GM19372 (cell line): ENCODE measurements around the gene ZNF521.

Experiments
- ATAC-seq: cut with Tn5 transposase; IDR thresholded peaks from one replicate; pipeline ENCODE4 v1.9.1; 2021; ENCODE audit warnings: mild to moderate bottlenecking, low read depth, moderate library complexity; ENCODE audit not compliant: unreplicated experiment

ZNF521 gene

DNA sequence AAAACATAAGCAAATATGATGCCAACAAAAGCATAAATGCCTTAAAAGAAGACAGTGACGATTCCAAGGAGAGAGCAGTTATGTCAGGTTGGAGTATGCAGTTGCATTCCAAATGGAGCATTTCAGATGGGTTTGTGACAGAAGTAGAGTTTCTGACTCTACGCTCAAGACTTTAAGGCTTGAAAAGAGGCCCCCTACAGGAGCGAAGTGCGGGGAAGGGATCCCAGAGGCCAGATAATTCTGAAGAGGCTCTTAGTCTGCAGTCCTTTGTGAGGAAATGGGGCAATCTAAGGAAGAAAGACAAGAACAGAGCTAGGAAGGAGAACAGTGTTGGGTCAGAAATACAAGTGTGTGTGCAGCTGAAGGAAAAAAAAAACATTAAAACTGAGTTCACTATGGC lies 95.5 kb downstream of the ZNF521 start:
- ATAC-seq: no peak

DNA sequence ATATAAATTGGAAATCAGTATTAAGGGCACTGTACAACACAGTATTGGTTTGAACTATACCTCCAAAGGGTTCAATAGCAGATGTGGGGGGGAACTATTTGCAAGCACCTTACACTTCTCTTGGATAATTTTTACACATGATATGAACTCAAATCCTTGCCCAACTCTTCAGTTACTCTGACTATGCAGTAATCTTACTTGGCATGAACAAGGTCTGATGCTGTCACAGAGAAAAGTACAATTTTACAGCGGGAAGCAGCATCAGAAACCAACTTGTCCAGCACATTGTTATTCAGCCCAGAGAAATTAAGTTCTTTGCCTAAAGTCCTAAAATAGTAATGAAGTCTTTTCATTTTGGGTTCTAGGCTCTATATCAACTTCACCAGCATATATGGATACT lies 98.2 kb downstream of the ZNF521 start:
- ATAC-seq: no peak

DNA sequence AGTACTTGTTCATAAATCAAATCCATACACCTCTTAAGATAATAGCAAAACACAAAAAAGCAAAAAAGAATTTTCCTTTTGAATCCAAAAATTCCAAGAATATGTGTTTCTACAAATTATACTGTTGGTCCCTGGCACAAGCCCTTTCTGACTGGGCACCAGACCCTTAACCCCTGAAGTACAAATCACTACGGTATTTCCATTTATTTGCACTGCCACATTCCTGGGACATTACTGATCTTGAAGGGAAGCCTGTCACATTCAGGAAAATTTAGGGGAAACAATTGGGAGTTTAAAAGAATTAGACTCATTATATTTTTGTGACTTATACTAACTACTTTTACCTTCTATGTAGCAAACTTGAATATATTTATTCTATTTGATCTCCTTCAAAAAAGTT lies 98.8 kb downstream of the ZNF521 start:
- no peak for ATAC-seq

DNA sequence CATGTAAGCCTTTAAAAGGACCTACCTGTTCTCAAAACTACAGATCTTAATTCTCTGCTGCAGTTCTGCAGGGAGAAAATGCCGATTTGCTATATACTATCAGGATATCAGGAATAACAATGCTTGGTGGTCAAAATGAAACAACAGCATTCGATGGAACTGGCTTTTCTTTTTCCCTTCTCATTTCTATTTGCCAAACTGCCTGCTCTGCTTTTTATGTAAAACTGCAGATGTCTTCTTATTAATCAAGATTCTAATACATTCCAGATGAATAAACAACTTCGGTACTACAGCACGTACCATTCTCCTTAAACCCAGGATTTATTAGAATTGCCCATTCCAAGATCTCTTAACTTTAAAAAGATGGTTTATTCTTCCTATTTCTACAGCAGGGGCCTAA lies 100.9 kb downstream of the ZNF521 start:
- ATAC-seq: no peak

DNA sequence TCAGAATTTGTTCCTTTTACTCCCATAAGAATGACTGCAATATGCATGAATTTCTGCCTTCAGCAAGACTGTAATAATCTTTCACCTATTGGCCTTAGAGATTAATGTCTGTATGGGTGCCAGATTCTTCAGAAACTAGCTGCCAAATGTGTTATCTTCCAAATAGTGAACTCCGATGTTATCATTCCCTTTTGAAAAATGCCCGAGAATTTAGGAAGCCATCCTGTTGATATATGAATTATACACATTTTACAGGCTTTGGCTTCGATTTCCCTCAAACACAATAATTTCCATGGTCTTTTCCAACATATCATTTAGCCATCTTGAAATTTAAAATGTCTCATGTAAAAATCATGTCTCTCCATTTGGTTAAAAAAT lies 101.5 kb downstream of the ZNF521 start:
- no peak for ATAC-seq

DNA sequence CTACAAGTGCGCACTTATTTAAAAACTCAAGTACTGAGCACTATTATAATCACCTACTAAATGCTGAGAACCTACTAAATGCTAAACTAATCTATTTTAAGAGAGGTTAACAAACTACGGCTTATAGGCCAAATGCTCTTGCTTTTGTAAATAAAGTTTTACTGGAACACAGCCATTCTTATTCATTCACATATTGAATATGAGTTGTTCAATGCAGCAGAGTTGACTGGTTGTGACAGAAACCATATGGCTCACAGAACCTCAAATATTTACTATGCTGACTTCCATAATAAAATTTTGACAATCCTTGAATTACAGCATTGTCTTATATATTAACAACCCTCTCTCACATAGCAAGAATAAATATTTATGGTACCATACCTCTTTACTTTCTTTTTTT lies 103.2 kb downstream of the ZNF521 start:
- no peak for ATAC-seq

DNA sequence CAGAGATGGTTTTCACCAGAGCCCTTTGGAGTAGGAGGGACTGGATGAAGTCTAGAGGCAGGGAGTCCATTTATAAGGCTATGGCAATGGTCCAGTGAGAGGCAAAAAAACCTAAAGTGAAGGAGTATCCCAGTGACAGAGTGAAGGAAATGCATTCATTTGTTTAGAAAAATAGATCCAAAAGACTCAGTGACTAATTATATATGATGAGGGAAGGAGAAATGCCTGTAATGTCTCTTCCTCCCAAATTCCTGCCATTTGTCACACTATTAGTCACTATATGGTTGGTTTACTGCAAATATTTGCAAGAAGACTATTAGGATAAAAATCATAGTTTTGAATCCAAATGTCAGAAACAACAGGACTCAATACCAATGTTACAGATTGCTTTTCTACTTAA lies 104.2 kb downstream of the ZNF521 start:
- no peak for ATAC-seq

DNA sequence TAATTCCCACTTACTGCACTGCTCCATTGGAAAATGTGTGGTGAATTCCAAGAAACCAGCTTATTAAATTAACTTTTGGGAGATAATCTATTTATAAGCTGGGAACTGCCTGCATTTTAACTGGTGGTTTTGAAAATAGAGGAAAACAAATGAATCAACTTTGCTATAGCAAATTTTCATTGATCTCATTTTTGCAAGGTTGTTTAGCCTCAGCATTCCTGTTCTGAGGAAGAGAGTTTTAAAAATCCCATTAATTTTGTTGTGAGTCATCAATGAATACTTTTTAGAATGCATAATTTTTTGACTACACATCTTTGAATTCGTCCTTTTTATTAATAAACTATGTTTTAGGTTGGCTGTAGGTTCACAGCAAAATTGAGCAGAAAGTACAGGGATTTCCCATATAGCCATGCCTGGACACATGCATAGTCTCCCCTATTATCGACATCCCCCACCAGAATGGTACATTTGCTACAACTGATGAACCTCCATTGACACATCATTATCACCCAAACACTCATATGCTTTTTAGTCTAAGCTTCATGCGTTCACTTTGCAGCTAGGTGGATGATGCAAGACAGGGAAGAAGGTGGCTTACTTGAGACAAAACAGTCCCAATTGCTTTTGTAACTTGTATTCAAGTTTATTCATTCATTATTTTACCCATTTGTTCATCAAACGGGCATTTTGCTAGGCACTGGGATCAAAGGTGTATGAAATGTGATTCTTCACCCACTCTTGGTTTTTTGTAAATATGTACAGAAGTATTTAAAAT lies 106.9 kb downstream of the ZNF521 start:
- ATAC-seq: no peak

DNA sequence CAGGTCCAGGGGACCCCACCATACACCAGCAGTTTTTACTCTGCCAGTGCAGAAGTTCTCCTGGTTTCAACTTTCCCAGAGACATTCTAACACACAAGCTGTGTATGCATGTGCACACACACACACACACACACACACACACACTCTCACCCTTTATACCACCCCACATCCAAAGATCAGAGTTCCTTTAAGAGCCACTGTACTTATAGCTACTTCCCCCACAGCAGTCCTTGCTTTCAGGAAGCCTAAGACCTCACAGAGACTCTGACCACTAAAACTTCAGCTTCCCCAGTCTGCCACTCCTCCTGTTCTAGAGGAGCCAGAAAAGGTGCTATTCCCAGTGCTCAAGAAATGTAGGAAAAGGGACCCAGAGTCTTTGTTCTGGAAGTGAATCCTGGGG lies 107.8 kb downstream of the ZNF521 start:
- ATAC-seq: no peak

DNA sequence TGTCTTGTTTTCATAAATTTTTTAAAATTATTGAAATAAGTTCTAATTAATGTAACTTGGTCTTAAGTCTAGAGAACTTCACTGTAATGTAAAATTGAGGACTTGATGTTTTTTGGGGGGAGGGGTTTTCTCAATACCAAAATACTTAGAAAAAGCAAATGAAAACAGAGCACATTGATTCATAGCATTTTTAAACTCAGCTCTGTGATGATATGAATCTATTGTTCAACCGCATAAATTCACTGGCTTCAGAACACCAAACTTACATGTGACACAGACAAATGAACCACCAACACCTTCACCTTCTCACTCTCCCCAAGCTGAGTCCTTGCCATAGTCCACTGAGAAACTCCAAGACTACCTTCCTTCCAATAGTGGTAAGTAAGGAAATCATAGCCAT lies 108.2 kb downstream of the ZNF521 start:
- no peak for ATAC-seq

DNA sequence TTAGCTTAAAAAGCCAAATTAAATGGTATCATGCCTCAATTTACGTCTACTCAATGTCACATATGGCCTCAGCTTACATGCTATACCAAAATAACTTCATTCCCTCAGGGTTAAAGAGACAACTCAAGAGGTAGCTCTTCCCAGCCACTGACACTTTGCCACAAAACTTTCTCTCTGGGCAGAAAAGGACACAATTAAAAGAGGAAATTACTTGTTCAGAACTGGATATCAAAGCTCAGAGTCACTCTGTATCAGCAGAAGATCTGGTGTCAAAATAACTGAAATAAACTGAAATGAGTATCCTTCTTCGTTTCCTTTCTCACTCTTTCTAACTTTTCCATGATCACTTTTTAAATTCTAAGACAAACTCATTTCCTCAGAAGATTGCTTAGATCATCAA lies 108.7 kb downstream of the ZNF521 start:
- no peak for ATAC-seq

DNA sequence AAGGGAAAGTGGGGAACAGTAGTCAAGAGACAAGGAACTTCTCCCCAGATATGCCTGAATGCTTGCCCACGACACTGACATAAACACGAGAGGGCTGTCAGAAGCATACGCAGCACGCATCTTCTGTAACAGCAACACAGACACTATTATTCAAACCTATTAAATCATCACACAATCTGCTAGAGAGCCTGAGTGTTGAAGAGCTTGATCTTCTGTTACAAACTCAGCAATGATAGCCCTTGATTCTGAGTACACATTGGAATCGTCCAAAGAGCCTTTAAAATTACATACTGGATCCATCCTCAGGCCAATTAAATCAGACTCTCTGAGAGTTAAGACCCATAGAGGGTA lies 111.6 kb downstream of the ZNF521 start:
- no peak for ATAC-seq

DNA sequence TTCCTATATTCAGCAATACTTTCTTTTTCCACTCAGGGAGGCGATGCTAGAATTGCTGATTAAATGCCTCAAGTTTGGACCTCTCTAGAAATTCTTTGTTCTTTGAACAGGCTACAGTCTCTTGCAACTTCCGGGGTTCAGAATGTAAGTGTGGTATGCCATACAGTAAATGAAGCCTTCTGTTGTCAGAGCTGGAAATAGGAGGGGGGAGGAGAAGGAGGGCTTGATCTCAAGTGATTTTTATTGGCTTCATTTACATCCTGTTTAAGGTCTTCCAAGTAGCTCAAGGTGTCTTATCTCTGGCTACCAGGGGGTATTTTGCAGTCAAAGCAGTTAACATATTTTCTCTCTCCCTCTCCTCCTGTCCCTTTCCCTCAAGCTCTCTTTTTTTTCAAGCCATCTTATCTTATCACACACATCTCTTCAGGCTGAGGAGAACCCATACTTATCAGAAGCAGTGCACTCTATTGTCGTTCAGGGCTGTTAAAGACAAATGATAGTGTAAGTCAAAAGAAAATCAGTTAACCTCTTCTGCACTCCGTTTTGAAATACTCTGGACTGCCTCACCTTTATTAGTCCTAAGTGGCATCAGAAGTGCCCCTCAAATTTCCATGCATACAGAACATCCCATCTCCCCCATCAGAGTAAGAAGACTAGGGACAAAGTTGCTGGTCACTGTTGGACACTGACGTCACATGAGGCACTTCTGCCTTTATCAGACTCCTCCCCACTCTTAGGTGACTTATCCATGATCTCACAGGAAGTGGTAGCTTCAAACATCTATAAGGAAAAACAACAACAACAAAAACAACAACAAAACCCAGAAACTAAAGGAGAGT lies 112.2 kb downstream of the ZNF521 start:
- no peak for ATAC-seq

DNA sequence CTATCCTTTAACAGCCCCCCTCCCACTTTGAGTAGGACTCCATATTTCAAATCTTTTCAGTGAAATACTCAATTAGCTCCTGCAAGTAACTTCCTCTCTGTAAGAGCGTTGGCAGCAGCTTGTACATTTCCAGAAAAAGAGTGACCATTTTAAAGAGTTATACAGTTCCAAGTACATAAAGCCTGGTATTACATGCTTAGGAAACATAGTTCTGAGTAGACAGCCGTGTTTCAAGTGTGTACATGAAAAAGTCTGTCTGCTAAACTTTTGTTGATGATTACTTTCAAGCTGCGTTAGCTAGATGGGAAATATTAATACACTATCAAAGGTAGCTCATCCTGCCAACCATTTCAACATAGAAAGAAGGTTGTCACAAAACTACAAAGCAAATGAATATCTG lies 112.8 kb downstream of the ZNF521 start:
- ATAC-seq: no peak

DNA sequence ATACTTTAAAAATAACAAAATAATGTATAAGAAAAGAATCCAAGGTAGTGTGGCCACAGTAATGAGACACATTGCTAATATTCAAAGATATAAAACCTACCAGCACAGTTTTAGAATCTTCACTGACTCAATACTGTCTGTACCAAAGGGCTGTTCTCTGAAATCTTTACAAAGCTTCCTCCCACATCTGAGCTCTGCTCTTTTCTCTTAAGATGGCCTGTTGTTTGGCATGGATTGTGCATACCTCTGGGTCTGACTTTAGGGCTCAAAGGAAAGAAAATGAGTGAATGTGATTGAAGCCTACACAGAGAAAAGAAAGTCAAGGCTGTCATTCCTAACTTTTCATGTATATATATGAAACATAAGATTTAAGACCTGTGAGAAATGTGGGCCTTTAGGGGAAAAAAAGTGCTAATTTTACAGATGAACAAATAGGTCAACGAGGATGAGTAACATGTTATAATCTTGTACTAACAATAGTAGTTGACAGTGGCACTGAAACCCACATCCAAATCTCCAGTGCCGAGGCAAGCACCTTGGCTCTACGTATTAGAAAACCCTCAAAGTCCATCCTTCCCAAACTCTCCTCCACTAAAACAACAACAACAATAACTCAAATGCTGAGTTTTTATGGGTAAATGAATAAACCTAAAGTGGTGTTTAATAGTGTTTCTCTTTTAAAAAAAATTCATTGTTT lies 114.2 kb downstream of the ZNF521 start:
- ATAC-seq: no peak

DNA sequence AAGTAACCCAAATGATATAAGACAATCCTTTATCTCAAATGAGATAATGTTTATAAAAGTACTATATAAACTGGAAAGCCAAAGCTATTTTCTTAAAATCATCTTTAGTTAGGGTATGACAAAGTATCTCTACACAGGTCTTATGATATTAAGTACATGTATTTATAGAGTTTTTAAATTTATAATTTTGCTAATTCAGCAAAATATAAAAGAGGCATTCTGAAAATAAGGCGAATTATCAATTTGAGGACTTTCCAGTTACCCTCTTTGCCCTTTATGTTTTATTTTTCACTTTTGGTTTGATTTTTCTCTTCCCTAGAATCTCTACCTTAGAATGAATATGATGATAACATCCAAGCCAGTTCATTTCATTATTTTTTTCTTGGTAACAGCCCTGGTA lies 115.2 kb downstream of the ZNF521 start:
- ATAC-seq: no peak

DNA sequence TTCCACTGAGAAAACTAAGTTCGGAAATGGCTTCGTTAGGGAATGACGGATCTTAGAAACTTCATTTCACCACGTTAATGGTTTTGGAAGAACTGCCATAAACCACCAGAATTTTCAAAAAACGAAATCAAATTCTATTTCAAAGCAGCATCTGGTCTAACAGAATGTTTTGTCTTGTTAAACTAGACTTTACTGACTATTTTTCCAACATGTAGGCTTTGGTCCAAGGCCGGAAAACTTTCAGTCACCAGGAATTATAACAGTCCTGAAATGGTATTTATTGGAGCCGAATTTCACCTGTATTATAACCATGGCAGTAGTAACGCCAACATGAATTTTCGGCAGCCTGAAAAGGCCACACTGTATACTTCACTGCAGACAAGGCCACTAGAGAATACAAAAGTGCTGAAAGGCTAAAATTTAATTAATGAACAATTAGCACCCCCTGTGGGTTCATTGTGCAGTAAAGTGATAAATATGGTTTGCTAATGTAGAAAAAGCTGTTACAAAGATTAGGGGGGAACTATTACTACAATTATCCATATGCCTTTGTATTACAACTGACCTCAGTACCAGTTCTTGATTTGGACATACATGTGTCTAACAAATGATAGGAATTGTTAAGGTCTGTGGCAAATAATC lies 116.4 kb downstream of the ZNF521 start:
- no peak for ATAC-seq

DNA sequence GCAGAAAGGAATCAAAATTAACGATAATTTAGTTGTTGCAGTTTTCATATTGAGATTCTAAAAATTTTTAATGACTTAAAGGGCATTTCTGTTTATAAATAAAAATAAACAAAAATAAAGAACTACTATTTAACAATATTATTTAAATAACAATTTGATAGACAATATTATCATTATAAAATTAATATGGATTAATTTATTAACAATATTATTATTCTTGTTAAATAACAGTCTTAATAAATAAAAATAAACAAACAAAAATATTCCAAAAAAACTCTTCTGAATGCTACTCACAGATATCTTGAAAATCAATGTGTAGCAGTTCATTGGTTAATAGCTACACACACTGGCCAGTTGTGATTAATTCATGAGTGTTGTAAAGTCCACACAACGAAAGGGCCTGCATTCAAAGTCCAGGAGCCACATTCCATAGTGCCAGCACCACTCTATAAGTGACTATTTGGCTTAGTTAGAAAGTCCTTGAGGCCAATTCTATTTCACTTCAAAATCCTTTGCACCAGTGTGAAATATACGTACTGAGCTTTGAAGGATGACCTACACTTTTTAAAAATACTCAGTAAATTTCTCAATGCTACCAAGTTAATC lies 117.1 kb downstream of the ZNF521 start:
- ATAC-seq: no peak

DNA sequence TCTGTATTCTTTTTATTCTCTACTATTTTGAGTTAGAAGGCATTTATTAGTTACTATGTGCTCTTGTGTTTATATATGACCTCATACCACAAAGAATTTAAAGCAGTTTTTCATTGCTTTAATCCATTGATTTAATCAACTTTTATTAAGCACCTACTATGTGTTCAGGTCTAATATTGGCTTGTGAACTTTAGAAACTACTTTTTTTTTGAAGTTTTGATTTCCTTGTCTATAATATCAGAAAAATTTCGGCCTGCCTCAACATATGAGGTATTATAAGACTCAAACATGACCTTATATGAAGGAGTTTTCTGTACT lies 117.7 kb downstream of the ZNF521 start:
- ATAC-seq: no peak

DNA sequence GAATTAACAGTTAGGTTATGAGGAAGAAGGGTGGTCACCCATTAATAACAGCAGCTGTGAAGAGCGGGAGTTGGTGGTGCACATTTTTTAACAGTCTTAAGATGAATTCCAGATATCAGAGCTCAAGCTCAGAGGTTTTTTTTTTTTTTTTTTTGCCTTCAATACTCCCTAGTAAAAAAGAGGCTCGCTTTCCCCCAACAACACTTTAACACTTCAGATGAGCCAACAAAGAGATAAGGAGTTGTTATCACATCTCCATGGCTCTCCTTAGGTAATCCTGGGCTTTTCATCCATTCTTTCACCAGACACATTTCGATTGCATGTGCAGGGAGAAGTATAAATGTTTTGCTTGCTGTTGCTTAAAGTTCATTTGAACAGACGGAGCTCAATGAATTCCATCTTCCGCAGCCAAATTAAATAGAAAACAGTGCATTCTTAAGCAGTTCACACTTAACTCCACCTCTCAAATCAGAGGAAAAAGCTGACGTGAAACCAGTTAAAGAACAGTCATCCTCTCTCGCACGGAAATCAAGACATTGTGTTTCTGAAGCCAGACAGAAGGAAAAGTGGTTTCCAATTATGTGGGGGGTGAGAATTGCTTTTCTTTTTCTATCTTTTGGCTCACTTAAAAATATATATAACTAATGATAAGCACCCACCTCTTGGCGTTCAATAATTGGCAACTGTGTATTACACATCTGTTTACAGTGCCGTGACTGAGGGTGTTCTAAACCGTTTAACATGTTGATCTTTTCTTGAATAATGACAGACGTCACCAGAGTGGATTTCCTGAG lies 118.2 kb downstream of the ZNF521 start:
- no peak for ATAC-seq
